Adrenal gland (tissue), 12 donors: ENCODE data around the gene MAGEL2. TPM values are rescaled to one million over a fixed set of nuclear protein-coding genes. Genes with fewer than 3 reads are reported as not detected.

Experiments
- DNase-seq, 7 donors: peaks; one replicate each; pipeline ENCODE4 v3.0.0-alpha.2; 2019 to 2020
- H3K27ac ChIP-seq, 5 donors: fragments of 200-600 bp; sonication (generic) in 4 of 5; 1 replicate in 3 of 5; 2 replicates in 2 of 5; pipeline versions ENCODE4 v1.5.1 to v1.8.0; 2016 to 2020; ENCODE audit warnings: mild to moderate bottlenecking in 1 of 5
- H3K27me3 ChIP-seq: fragments of 200-600 bp; 2 replicates; pipeline ENCODE4 v1.8.0; 2021
- H3K36me3 ChIP-seq, 2 donors: fragments of 200-600 bp; replicated peaks in 1 of 2; 1 replicate in 1 of 2; 2 replicates in 1 of 2; pipeline versions ENCODE4 v1.5.1 to v1.8.0; 2018 to 2022
- H3K4me1 ChIP-seq, 2 donors: fragments of 200-600 bp; replicated peaks in 1 of 2; 1 replicate in 1 of 2; 2 replicates in 1 of 2; pipeline versions ENCODE4 v1.5.1 to v1.8.0; 2018 to 2021
- H3K4me3 ChIP-seq, 4 donors: fragments of 200-600 bp; sonication (generic) in 3 of 4; one replicate each; pipeline ENCODE4 v1.5.1; 2016 to 2018
- H3K9me3 ChIP-seq, 3 donors: fragments of 200-600 bp; sonication (generic) in 1 of 3; replicated peaks in 1 of 3; 1 replicate in 2 of 3; 2 replicates in 1 of 3; pipeline versions ENCODE4 v1.5.1 to v1.8.0; 2016 to 2021
- CTCF ChIP-seq, 6 experiments: fragments of 450-650 bp in 4 of 6; fragments of 200-600 bp in 2 of 6; sonication (generic) in 1 of 6; IDR thresholded peaks; 1 replicate in 5 of 6; 2 replicates in 1 of 6; pipeline versions ENCODE4 v1.5.1 to v1.8.0; 2016 to 2021; ENCODE audit warnings: antibody characterized with exemption in 6 of 6, mild to moderate bottlenecking in 2 of 6, moderate library complexity in 1 of 6
- POLR2A ChIP-seq, 2 donors: fragments of 450-650 bp; IDR thresholded peaks; one replicate each; pipeline ENCODE4 v1.6.1; 2017; ENCODE audit warnings: antibody characterized with exemption in 2 of 2, mild to moderate bottlenecking in 2 of 2, moderate library complexity in 1 of 2
- WGBS, 4 donors: extraction: QIAGEN DNeasy Blood & Tissue Kit in 2 of 4; methylation state at CpG; one replicate each; pipeline versions ENCODE4 v1.1.5 to v1.1.7; 2013 to 2017; 5-methylcytosine and 5-hydroxymethylcytosine counted together
- intact Hi-C, 2 donors: fragments of 100-400 bp; cut with DNase I; formaldehyde crosslinking; loops; one replicate each; pipeline versions ENCODE4 v1.14.1 to v1.15.0; 2022 to 2023
- polyA plus RNA-seq, 3 donors: library from polyadenylated mRNA; stranded (reverse); fragments of 200-250 nt in 2 of 3; fragments of 350-450 nt in 1 of 3; fragmentation: Illumina TruSeq in 1 of 3; extraction: RNeasy Lipid Tissue Mini Kit (QIAGEN cat#74804) in 1 of 3; gene quantifications; one replicate each; pipeline ENCODE4 v1.2.3, GENCODE V29; 2013 to 2014
- total RNA-seq, 9 donors: library from RNA; depleted of rRNA in 4 of 9; stranded (reverse); fragments of >200 nt in 4 of 9; fragments of 120-200 nt in 1 of 9; fragmentation: NEBNext Ultra II Directional in 1 of 9; extraction: Animal tissue kit (Norgen Biotek cat#: 25700) in 1 of 9; gene quantifications; one replicate each; pipeline versions ENCODE4 v1.1.0 to v1.2.4, GENCODE V29; 2013 to 2023
- donor health status: healthy with polysubstance abuse.
- donor health status: Bipolar disorder and iron deficiency.
- donor health status: DM: yes; HTN: yes; CAD: no.
- donor health status: DM: no; HTN: no; CAD: no.
- donor health status: DM: no; HTN: no; CAD: no.
- donor health status: DM: yes; HTN: yes; CAD: no.

MAGEL2 gene
- total and polyA plus RNA-seq, 12 donors, result 0.12 to 16.2 (median 0.39) TPM; not detected in 2

- Histone ChIP-seq H3K27me3 (peaks cover 10% of the 10 kb centered on the region), H3K36me3 (no peaks in the 10 kb centered on the region), H3K27ac (no peak overlapping the region), H3K9me3 (no peaks in the 10 kb centered on the region), H3K4me3 (no peak overlapping the region), H3K4me1 (no peaks in the 10 kb centered on the region)
- peak; percentile 44 to 74 (median 66) for DNase-seq
- 16 to 23% (median 17%) methylated on average over 13 of the region's 13 CpGs for WGBS, 4 donors
- intact Hi-C loops, result loop anchor here in 1 of 2 donors (5.0 kb wide), 1 partner anchor 215 kb away; no protein-coding TSS in a partner anchor
- TF ChIP-seq POLR2A (IDR thresholded peaks at IDR 0.05) (no peak), CTCF (IDR thresholded peaks at IDR 0.05) (peak; percentile 71 to 87 (median 79))
These were observed 5.1 kb downstream of the MAGEL2 start for GRCh38 chr15:23642413-23643044.

GRCh38 chr15:23634181-23634580 is 13.5 kb downstream of the MAGEL2 start:
- no peak for DNase-seq
- H3K36me3 ChIP-seq, result no peaks in the 10 kb centered on the region
- no peaks in the 10 kb centered on the region for H3K4me1 ChIP-seq
- intact Hi-C loops, result no loop called here
- WGBS, 4 donors, result 55 to 71% (median 62%) methylated on average over 7 to 8 of the region's 8 CpGs
- H3K27ac ChIP-seq, result no peak overlapping the region
- H3K27me3 ChIP-seq, result no peaks in the 10 kb centered on the region
- TF ChIP-seq CTCF (IDR thresholded peaks at IDR 0.05), result no peak
- H3K9me3 ChIP-seq, result no peaks in the 10 kb centered on the region
- no peak overlapping the region for H3K4me3 ChIP-seq

- Histone ChIP-seq H3K4me1 (no peaks in the 10 kb centered on the region), H3K36me3 (no peaks in the 10 kb centered on the region), H3K27ac (no peak overlapping the region), H3K27me3 (peaks cover 4% of the 10 kb centered on the region), H3K9me3 (no peaks in the 10 kb centered on the region), H3K4me3 (no peak overlapping the region)
- no peak for DNase-seq
- WGBS, 4 donors, result 14 to 18% (median 16%) methylated on average over 4 of the region's 4 CpGs
- intact Hi-C loops, result no loop called here
- TF ChIP-seq CTCF (IDR thresholded peaks at IDR 0.05) (peak in 4 of 6 experiments; percentile 13 to 43 (median 29)), POLR2A (IDR thresholded peaks at IDR 0.05) (no peak)
These were observed 18.3 kb downstream of the MAGEL2 start for GRCh38 chr15:23629234-23629805.

- H3K27ac ChIP-seq, result no peak overlapping the region
- no peak overlapping the region for H3K4me3 ChIP-seq
- no peaks in the 10 kb centered on the region for H3K9me3 ChIP-seq
- intact Hi-C loops, result no loop called here
- TF ChIP-seq CTCF (IDR thresholded peaks at IDR 0.05) (no peak), POLR2A (IDR thresholded peaks at IDR 0.05) (no peak)
- DNase-seq, result no peak
- H3K36me3 ChIP-seq, result no peaks in the 10 kb centered on the region
- 42 to 51% (median 45%) methylated on average over 13 of the region's 13 CpGs for WGBS, 4 donors
- H3K4me1 ChIP-seq, result no peaks in the 10 kb centered on the region
- H3K27me3 ChIP-seq, result peaks cover 4% of the 10 kb centered on the region
These were observed 18.9 kb downstream of the MAGEL2 start for GRCh38 chr15:23628612-23629233.
